ENCODE results near the gene OR14A16.

DNA sequence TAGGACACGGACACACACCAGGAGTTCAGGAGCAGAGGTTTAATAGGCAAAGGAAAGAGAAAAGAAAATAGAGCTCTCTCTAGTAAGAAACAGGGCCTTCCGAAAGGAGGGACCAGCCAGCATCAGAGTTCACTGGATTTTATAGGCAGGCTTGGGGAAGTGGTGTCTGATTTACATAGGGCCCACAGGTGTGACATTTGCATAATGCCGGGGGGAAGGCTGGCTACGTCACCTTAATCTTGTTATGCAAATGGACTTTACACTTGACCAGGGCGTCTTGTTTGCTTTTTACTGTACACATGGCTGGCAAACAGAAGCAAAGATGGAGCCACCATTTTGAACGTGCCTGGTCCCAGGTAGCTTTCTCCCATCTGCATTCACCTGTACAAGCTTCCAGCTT is at the start of gene OR14A16:
- TF ChIP-seq, protein P1, sequence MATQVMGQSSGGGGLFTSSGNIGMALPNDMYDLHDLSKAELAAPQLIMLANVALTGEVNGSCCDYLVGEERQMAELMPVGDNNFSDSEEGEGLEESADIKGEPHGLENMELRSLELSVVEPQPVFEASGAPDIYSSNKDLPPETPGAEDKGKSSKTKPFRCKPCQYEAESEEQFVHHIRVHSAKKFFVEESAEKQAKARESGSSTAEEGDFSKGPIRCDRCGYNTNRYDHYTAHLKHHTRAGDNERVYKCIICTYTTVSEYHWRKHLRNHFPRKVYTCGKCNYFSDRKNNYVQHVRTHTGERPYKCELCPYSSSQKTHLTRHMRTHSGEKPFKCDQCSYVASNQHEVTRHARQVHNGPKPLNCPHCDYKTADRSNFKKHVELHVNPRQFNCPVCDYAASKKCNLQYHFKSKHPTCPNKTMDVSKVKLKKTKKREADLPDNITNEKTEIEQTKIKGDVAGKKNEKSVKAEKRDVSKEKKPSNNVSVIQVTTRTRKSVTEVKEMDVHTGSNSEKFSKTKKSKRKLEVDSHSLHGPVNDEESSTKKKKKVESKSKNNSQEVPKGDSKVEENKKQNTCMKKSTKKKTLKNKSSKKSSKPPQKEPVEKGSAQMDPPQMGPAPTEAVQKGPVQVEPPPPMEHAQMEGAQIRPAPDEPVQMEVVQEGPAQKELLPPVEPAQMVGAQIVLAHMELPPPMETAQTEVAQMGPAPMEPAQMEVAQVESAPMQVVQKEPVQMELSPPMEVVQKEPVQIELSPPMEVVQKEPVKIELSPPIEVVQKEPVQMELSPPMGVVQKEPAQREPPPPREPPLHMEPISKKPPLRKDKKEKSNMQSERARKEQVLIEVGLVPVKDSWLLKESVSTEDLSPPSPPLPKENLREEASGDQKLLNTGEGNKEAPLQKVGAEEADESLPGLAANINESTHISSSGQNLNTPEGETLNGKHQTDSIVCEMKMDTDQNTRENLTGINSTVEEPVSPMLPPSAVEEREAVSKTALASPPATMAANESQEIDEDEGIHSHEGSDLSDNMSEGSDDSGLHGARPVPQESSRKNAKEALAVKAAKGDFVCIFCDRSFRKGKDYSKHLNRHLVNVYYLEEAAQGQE (IDR thresholded peaks at IDR 0.05; ENCODE audit: low read depth), result no peak
- TF ChIP-seq, protein P2, sequence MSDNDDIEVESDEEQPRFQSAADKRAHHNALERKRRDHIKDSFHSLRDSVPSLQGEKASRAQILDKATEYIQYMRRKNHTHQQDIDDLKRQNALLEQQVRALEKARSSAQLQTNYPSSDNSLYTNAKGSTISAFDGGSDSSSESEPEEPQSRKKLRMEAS (IDR thresholded peaks at IDR 0.05), result no peak
- no peak for TF ChIP-seq ZBTB7A (IDR thresholded peaks at IDR 0.05; ENCODE audit: low read depth)
- TF ChIP-seq CEBPB (IDR thresholded peaks at IDR 0.05), result no peak
- no peak for TF ChIP-seq TAF1 (IDR thresholded peaks at IDR 0.05; ENCODE audit: low read depth)
- TF ChIP-seq NFIC (IDR thresholded peaks at IDR 0.05), result no peak
- TF ChIP-seq FOXM1 (IDR thresholded peaks at IDR 0.05; ENCODE audit: borderline replicate concordance, low read depth), result no peak
